Tibial nerve (tissue), 3 donors: ENCODE data around the gene SP2.

Experiments used
- CTCF ChIP-seq, 5 experiments: fragments of 200-600 bp in 3 of 5; fragments of 450-650 bp in 2 of 5; sonication (generic) in 3 of 5; IDR thresholded peaks; one replicate each; pipeline ENCODE4 v1.5.1; 2016 to 2019; ENCODE audit warnings: antibody characterized with exemption in 5 of 5, mild to moderate bottlenecking in 3 of 5, moderate library complexity in 2 of 5
- POLR2A ChIP-seq, 2 donors: fragments of 450-650 bp; IDR thresholded peaks; one replicate each; pipeline ENCODE4 v1.6.1; 2017; ENCODE audit warnings: antibody characterized with exemption in 2 of 2, mild to moderate bottlenecking in 2 of 2, moderate library complexity in 2 of 2

GRCh38 chr17:47975189-47975822 lies 79.3 kb downstream of the SP2 start:
- no peak for TF ChIP-seq CTCF (IDR thresholded peaks at IDR 0.05)
- no peak for TF ChIP-seq POLR2A (IDR thresholded peaks at IDR 0.05)
